OCI-LY3 (cell line): ENCODE results near the gene NR3C2.
A peak's percentile ranks its signal among the peaks of the same experiment; 100 is the strongest.

ENCODE experiments used
- H2AFZ ChIP-seq: fragments of 200-600, 300-600 bp; shearing (Covaris generic); 2 replicates; pipeline ENCODE4 v1.6.0; 2014; ENCODE audit warnings: antibody characterized with exemption, low read depth, low read length
- H3K27ac ChIP-seq: fragments of 200-600, 300-600 bp; sonication (generic); 2 replicates; pipeline ENCODE4 v1.5.1; 2014; ENCODE audit warnings: mild to moderate bottlenecking, low read length, moderate library complexity, mixed read lengths
- H3K27me3 ChIP-seq: fragments of 200-600, 300-600 bp; sonication (generic); 2 replicates; pipeline ENCODE4 v1.6.1; 2014; ENCODE audit warnings: low read depth, low read length, mixed read lengths
- H3K36me3 ChIP-seq: fragments of 200-600, 300-600 bp; sonication (generic); replicated peaks from 2 replicates; pipeline ENCODE3; 2014; ENCODE audit warnings: low read depth, low read length, mixed read lengths
- H3K4me1 ChIP-seq: fragments of 300-600, 200-600 bp; sonication (generic); 2 replicates; pipeline ENCODE4 v1.6.1; 2014; ENCODE audit warnings: low read length, mixed read lengths
- H3K4me2 ChIP-seq: fragments of 200-600, 300-600 bp; sonication (generic); 2 replicates; pipeline ENCODE4 v1.6.1; 2014; ENCODE audit warnings: low read length, mixed read lengths
- H3K4me3 ChIP-seq: fragments of 300-600, 200-600 bp; sonication (generic); 2 replicates; pipeline ENCODE4 v1.5.1; 2014; ENCODE audit warnings: antibody characterized with exemption, mild to moderate bottlenecking, low read length, moderate library complexity
- H3K79me2 ChIP-seq: fragments of 300-600, 200-600 bp; shearing (Covaris generic); 2 replicates; pipeline ENCODE4 v1.6.1; 2014; ENCODE audit warnings: mild to moderate bottlenecking, low read length, mixed read lengths
- H3K9ac ChIP-seq: fragments of 300-600, 200-600 bp; shearing (Covaris generic); 2 replicates; pipeline ENCODE4 v1.6.0; 2014; ENCODE audit warnings: mild to moderate bottlenecking, low read length, moderate library complexity
- H3K9me3 ChIP-seq: fragments of 200-600, 300-600 bp; shearing (Covaris generic); 2 replicates; pipeline ENCODE4 v1.6.1; 2014; ENCODE audit warnings: low read length, mixed read lengths; ENCODE audit not compliant: insufficient read depth
- H4K20me1 ChIP-seq: fragments of 200-600, 300-600 bp; sonication (generic); 2 replicates; pipeline ENCODE4 v1.6.1; 2016; ENCODE audit warnings: low read length, mixed read lengths; ENCODE audit not compliant: insufficient read depth
- CTCF ChIP-seq: fragments of 200-600, 300-600 bp; sonication (generic); IDR thresholded peaks from 2 replicates; pipeline ENCODE4 v1.5.1; 2014; ENCODE audit warnings: antibody characterized with exemption, low read length, low read depth
- EZH2phosphoT487 ChIP-seq: fragments of 200-600 bp; shearing (Covaris generic); IDR thresholded peaks from 2 replicates; pipeline ENCODE4 v1.6.1; 2018; ENCODE audit warnings: antibody characterized with exemption, mixed run types, low read depth

Gene NR3C2

DNA sequence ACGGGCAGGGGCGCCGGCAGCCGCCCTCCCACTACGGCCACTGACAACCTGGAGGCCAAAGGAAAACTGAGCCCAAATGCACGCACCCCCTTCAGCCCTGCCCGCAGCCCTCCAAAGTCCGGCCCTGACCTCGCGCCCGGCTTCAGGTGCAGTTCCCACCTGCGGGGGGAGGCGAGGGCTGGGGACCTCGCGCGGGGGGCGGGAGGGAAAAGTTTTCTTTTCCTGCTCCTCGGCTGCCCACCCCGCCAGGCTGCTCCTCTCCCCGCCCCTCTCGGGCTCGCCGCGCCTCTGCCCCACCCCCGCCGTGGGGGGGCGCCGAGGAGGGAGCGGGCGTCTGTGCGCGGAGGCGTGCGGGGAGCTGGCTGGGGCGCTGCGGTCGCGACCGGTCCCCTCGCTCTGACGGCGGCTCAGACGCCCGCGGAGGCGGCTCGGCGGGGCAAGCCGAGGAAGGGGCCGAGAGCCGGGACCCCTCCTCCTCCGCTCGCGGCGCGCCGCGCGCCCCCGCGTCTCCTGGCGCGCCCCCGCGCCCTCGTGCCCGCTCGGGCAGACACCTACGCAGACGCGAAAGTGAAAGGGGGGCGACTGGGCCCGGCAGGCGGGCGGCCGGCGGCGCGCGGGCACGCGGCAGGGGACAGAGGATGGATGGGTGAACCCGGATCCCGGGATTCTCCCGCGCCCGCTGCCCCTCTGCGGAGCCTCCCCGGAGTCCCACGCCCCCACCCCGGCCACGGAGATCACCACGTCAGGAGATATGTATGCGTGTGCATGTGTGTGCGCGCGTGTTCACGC is 3.1 kb upstream of the NR3C2 start:
- H4K20me1 ChIP-seq = no peaks in the 10 kb centered on the region
- H3K4me1 ChIP-seq = peaks cover 12% of the 10 kb centered on the region
- no peaks in the 10 kb centered on the region for H3K79me2 ChIP-seq
- no peaks in the 10 kb centered on the region for H3K36me3 ChIP-seq
- TF ChIP-seq CTCF (no peak), EZH2phosphoT487 (no peak)
- H2AFZ ChIP-seq = peak overlapping the region; percentile 24; the same call in 1 of the 2 replicates
- peak overlapping the region; percentile 37 for H3K4me2 ChIP-seq
- H3K9ac ChIP-seq = peak overlapping the region; percentile 35; the same call in 1 of the 2 replicates
- H3K27ac ChIP-seq = no peak overlapping the region
- no peaks in the 10 kb centered on the region for H3K9me3 ChIP-seq
- H3K4me3 ChIP-seq = peak overlapping the region; percentile 71
- no peaks in the 10 kb centered on the region; the same call in 1 of the 2 replicates for H3K27me3 ChIP-seq

DNA sequence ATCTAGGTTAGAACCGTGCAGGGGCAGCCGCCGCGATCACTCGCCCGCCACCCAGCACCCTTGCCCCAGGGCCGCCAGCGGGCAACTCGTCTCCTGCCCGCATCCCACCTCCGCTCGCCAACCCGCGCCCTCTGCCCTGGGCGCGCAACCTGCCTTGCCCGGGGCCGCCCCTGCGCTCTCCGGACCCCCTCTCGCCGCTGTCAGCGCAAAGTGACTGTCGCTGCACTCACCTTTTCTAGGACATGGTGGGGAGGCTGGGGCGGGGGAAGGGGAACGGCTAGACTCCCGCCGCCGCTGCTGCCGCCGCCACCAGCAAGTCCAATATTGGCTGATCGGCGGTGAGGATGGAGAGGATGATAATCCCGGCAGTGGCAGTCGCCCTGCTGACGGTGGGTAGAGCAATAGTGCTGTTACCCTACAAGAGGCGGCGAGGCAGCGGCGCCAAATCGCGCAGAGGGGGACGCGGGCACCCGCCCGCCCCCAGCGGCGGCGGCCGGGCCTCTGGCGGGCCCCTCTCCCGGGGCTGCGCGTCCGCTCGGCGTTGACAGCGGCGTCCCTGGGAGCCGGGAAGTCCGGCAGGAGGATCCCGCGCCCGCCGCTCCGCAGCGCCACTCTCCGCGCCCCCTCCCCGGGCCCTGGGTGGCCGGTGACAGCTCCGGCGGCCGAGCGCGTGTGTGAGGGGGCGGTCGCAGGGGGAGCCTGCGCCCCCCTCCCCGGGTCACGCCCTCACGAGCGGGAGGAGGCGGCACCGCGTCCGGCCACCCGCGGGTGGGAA is 2.3 kb upstream of the NR3C2 start:
- no peaks in the 10 kb centered on the region for H3K79me2 ChIP-seq
- peaks cover 12% of the 10 kb centered on the region for H3K4me1 ChIP-seq
- H3K9ac ChIP-seq = no peak overlapping the region
- no peak overlapping the region for H3K27ac ChIP-seq
- peak overlapping the region; percentile 21; the same call in 1 of the 2 replicates for H3K4me2 ChIP-seq
- TF ChIP-seq CTCF (no peak), EZH2phosphoT487 (no peak)
- H3K27me3 ChIP-seq = no peaks in the 10 kb centered on the region
- H2AFZ ChIP-seq = no peak overlapping the region
- no peaks in the 10 kb centered on the region for H3K36me3 ChIP-seq
- peak overlapping the region; percentile 71 for H3K4me3 ChIP-seq
- no peaks in the 10 kb centered on the region for H3K9me3 ChIP-seq
- H4K20me1 ChIP-seq = no peaks in the 10 kb centered on the region

DNA sequence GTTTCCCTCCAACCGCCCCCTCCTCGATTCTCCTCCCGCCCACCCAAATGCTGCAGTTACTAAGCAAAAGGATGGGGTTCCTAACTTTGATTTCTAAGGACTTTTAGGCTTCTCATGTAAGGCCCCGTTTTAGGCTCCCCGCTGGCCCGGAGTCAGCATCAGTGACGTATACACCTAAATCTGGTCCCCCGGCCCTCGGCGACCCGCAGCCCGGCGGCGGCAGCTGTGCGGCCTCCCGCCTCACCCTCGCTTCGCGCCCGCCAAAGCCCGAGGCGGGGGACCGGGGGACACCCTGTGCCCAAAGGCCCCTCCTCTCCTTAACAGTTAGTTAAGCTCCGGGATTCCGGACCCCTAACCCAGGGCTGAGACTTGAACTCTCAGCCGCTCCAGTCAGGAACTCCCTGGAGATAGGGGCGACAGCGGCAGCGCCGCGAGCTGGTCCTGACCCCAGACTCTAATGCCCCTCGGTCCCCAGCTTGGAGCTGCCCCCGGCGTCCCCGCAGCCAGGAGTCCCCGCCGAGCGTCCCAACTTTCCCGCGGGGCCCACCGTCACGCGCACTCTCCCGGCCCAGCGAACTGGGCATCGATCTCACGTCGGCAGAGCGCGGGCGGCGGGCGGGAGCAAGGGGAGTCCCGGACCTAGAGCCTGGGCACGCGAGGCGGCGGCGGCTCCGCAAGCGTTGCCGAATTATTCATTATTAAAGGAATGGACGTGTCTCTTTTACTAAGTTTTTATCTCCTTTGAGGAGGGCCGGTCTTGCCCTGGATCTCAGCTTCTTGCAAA is 1.5 kb upstream of the NR3C2 start:
- TF ChIP-seq CTCF = no peak
- no peak for TF ChIP-seq EZH2phosphoT487
- Histone ChIP-seq H3K4me1 (peaks cover 12% of the 10 kb centered on the region), H3K27me3 (no peaks in the 10 kb centered on the region), H3K79me2 (no peaks in the 10 kb centered on the region), H3K9me3 (no peaks in the 10 kb centered on the region), H3K27ac (no peak overlapping the region), H3K36me3 (no peaks in the 10 kb centered on the region), H3K9ac (peak overlapping the region; percentile 91), H4K20me1 (no peaks in the 10 kb centered on the region), H2AFZ (0 out of 2 replicates have a peak overlapping the region, but pooled peaks have one; percentile 94), H3K4me3 (peak overlapping the region; percentile 88), H3K4me2 (peak overlapping the region; percentile 76)
